ENCODE data around the gene PTHLH. TPM values are rescaled to one million over a fixed set of nuclear protein-coding genes. Genes with fewer than 3 reads are reported as not detected.

PTHLH gene
- total RNA-seq, 2 experiments from 2014 or later, result not detected

DNA sequence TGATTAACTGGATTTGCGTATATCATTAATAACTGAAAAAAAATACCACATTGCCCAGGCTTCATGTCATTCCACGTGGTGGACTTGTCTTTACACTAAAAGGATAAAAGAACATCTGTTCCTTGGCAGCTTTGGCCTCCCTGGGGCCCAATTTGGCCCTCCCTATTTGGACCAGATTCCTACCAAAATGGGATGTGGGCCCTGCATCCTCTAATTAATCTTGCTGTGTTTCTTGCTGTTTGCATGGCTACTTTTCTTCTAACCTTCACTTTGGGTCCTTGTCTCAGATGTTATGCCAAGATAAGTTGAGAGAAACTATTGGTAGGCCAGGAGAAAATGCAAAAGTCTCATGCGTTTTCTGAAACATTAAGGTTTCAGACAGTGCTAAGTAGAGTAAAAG is 57.5 kb downstream of the PTHLH start:
- no peaks in the 10 kb centered on the region for H3K9me3 Mint-ChIP-seq
- H3K27me3 Mint-ChIP-seq, result peaks cover 14% of the 10 kb centered on the region
- ATAC-seq (no peak), DNase-seq (no peak)
- H3K36me3 Mint-ChIP-seq (ENCODE audit: low read depth), result no peaks in the 10 kb centered on the region
- ChIA-PET CTCF (interaction anchor here (0.6 kb wide), 1 partner anchor 21 kb away, joined by 3 read pairs; no protein-coding TSS in a partner anchor), POLR2A (no interaction called here)
- intact Hi-C loops (cut with micrococcal nuclease), result no loop called here
- H3K27ac Mint-ChIP-seq, result no peak overlapping the region
- H3K4me1 Mint-ChIP-seq (ENCODE audit: low read depth), result no peaks in the 10 kb centered on the region
- TF ChIP-seq, protein P1, sequence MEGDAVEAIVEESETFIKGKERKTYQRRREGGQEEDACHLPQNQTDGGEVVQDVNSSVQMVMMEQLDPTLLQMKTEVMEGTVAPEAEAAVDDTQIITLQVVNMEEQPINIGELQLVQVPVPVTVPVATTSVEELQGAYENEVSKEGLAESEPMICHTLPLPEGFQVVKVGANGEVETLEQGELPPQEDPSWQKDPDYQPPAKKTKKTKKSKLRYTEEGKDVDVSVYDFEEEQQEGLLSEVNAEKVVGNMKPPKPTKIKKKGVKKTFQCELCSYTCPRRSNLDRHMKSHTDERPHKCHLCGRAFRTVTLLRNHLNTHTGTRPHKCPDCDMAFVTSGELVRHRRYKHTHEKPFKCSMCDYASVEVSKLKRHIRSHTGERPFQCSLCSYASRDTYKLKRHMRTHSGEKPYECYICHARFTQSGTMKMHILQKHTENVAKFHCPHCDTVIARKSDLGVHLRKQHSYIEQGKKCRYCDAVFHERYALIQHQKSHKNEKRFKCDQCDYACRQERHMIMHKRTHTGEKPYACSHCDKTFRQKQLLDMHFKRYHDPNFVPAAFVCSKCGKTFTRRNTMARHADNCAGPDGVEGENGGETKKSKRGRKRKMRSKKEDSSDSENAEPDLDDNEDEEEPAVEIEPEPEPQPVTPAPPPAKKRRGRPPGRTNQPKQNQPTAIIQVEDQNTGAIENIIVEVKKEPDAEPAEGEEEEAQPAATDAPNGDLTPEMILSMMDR (IDR thresholded peaks at IDR 0.05), result no peak
- H3K4me3 Mint-ChIP-seq, result no peak overlapping the region

DNA sequence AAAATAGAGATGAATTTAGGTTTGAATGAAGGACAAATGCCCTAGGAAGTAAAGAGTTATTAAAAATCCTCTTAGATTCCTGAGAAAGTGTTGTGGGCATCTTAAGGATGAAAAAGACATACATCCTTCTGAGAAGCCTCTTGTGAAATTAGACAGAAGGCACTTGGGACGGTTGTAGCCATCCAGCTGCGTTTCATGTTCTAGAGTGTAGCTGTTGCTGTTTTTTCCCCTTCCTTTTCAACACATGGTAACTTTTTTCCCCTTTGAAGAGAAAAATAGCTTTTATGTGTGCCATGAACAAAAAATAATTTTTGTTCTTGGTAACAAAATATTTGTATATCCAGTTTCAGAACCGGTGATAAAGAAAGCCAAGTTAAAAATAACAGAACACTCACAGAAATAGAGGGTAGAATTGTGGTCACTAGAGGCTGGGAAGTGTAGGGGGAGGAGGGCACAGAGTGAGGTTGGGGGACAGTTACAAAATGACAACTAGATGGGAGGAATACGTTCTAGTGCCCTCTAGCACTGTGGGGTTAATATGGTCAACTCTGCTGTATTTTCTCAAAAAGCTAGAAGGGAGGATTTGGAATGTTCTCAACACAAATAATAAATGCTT is 58.4 kb downstream of the PTHLH start:
- ATAC-seq, result no peak
- Mint-ChIP-seq H3K27me3 (peaks cover 14% of the 10 kb centered on the region), H3K4me3 (no peak overlapping the region), H3K27ac (no peak overlapping the region), H3K36me3 (ENCODE audit: low read depth) (no peaks in the 10 kb centered on the region), H3K9me3 (no peaks in the 10 kb centered on the region), H3K4me1 (ENCODE audit: low read depth) (no peaks in the 10 kb centered on the region)
- CTCF ChIA-PET, result interaction anchor here (0.6 to 1.0 kb wide), 2 partner anchors 8 to 10 kb away, joined by 3 read pairs; no protein-coding TSS in a partner anchor
- DNase-seq, result no peak
- TF ChIP-seq, protein P1 (IDR thresholded peaks at IDR 0.05), result no peak
- intact Hi-C loops (cut with micrococcal nuclease), result no loop called here
- POLR2A ChIA-PET, result no interaction called here

DNA sequence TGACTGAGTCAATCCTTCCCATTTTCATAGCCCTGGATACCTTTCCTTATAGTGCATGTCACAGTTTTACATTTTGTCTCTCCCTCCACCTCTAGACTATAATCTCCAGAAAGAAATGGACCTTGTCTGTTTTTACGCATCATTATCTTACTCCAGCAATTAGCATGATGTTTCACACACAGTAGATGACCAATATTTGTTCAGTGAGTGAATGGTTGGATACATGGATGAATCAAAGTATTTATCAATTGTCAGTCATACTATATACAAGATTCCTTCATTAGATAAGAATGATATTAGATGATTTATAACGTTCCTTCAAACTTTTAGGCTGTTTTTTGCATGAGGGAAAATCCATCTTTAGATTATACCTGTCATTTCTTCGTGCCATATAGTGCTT is 61.1 kb downstream of the PTHLH start:
- no peak for DNase-seq
- CTCF ChIA-PET, result no interaction called here
- POLR2A ChIA-PET, result no interaction called here
- Mint-ChIP-seq H3K4me3 (no peak overlapping the region), H3K27ac (no peak overlapping the region), H3K27me3 (peaks cover 8% of the 10 kb centered on the region), H3K4me1 (ENCODE audit: low read depth) (no peaks in the 10 kb centered on the region), H3K36me3 (ENCODE audit: low read depth) (no peaks in the 10 kb centered on the region), H3K9me3 (no peaks in the 10 kb centered on the region)
- TF ChIP-seq, protein P1 (IDR thresholded peaks at IDR 0.05), result no peak
- ATAC-seq, result no peak
- intact Hi-C loops (cut with micrococcal nuclease), result no loop called here

Other genes with a start within 250 kb of the PTHLH start
- 10 to 100 TPM; 10.2 to 11.3 TPM for gene KLHL42, start 192.5 kb downstream of the PTHLH start, total RNA-seq
- gene MANSC4, start 192.5 kb downstream of the PTHLH start, total RNA-seq, result not detected
- 10 to 100 TPM; 14.7 to 14.8 TPM for gene CCDC91, start 217.7 kb upstream of the PTHLH start, total RNA-seq

Data from activated CD8-positive, alpha-beta T cell treated with anti-CD3 and anti-CD28 coated beads for 36 hours (primary cell).